ENCODE results near the gene SLIT3. TPM values are rescaled to one million over a fixed set of nuclear protein-coding genes. Genes with fewer than 3 reads are reported as not detected.

Gene SLIT3
- total RNA-seq, 1 experiment from 2014 or later: not detected

GRCh38 chr5:169012450-169012849 is 288.5 kb downstream of the SLIT3 start:
- H3K36me3 ChIP-seq (ENCODE audit: low read depth): no peaks in the 10 kb centered on the region
- BruUV-seq (replicated peaks): no TSS peak
- ChIA-PET POLR2A (ENCODE audit: unreplicated experiment) (no interaction called here), CTCF (no interaction called here)
- no peaks in the 10 kb centered on the region for H3K9me2 ChIP-seq (ENCODE audit: insufficient read depth)
- no peak for DNase-seq
- H3K4me1 ChIP-seq (replicated peaks; ENCODE audit: insufficient read depth): no peaks in the 10 kb centered on the region
- no peak for TF ChIP-seq EZH2 (IDR thresholded peaks at IDR 0.05; ENCODE audit: low read depth)
- no peak for TF ChIP-seq CTCF (conservative IDR thresholded peaks at IDR 0.05)
- H3K79me2 ChIP-seq (ENCODE audit: low read depth): no peaks in the 10 kb centered on the region
- H3K4me3 ChIP-seq: no peak overlapping the region
- intact Hi-C loops (cut with micrococcal nuclease; ENCODE audit: unreplicated experiment): no loop called here
- no peak overlapping the region for H3K4me2 ChIP-seq
- H3K27me3 ChIP-seq (ENCODE audit: insufficient read depth, low read depth): peaks cover 61% of the 10 kb centered on the region
- H3K9me3 ChIP-seq (ENCODE audit: insufficient read depth, low read depth): no peaks in the 10 kb centered on the region
- no peaks in the 10 kb centered on the region for H4K20me1 ChIP-seq (ENCODE audit: insufficient read depth)
- H3K27ac ChIP-seq: no peak overlapping the region
- H3F3A ChIP-seq (ENCODE audit: insufficient read depth, low read depth): no peaks in the 10 kb centered on the region
- no peak overlapping the region for H2AFZ ChIP-seq

GRCh38 chr5:169011451-169011850 is 289.5 kb downstream of the SLIT3 start:
- H3K4me1 ChIP-seq (replicated peaks; ENCODE audit: insufficient read depth): no peaks in the 10 kb centered on the region
- H3K27ac ChIP-seq: no peak overlapping the region
- H3K36me3 ChIP-seq (ENCODE audit: low read depth): no peaks in the 10 kb centered on the region
- intact Hi-C loops (cut with micrococcal nuclease; ENCODE audit: unreplicated experiment): no loop called here
- no peak overlapping the region for H2AFZ ChIP-seq
- DNase-seq: no peak
- CTCF ChIA-PET: no interaction called here
- H3K4me3 ChIP-seq: no peak overlapping the region
- H3K9me2 ChIP-seq (ENCODE audit: insufficient read depth): no peaks in the 10 kb centered on the region
- H3K4me2 ChIP-seq: no peak overlapping the region
- H3K9me3 ChIP-seq (ENCODE audit: insufficient read depth, low read depth): no peaks in the 10 kb centered on the region
- no peak for TF ChIP-seq CTCF (conservative IDR thresholded peaks at IDR 0.05)
- no peak for TF ChIP-seq EZH2 (IDR thresholded peaks at IDR 0.05; ENCODE audit: low read depth)
- no peaks in the 10 kb centered on the region for H3K79me2 ChIP-seq (ENCODE audit: low read depth)
- BruUV-seq (replicated peaks): no TSS peak
- no peaks in the 10 kb centered on the region for H3F3A ChIP-seq (ENCODE audit: insufficient read depth, low read depth)
- H4K20me1 ChIP-seq (ENCODE audit: insufficient read depth): no peaks in the 10 kb centered on the region
- POLR2A ChIA-PET (ENCODE audit: unreplicated experiment): no interaction called here
- peaks cover 53% of the 10 kb centered on the region for H3K27me3 ChIP-seq (ENCODE audit: insufficient read depth, low read depth)

- Histone ChIP-seq H3K4me1 (replicated peaks; ENCODE audit: insufficient read depth) (no peaks in the 10 kb centered on the region), H3K27me3 (ENCODE audit: insufficient read depth, low read depth) (peaks cover 53% of the 10 kb centered on the region), H3F3A (ENCODE audit: insufficient read depth, low read depth) (no peaks in the 10 kb centered on the region), H3K4me2 (no peak overlapping the region), H3K36me3 (ENCODE audit: low read depth) (no peaks in the 10 kb centered on the region), H4K20me1 (ENCODE audit: insufficient read depth) (no peaks in the 10 kb centered on the region), H2AFZ (no peak overlapping the region), H3K79me2 (ENCODE audit: low read depth) (no peaks in the 10 kb centered on the region), H3K9me3 (ENCODE audit: insufficient read depth, low read depth) (no peaks in the 10 kb centered on the region), H3K27ac (no peak overlapping the region), H3K9me2 (ENCODE audit: insufficient read depth) (no peaks in the 10 kb centered on the region), H3K4me3 (no peak overlapping the region)
- ChIA-PET POLR2A (ENCODE audit: unreplicated experiment) (no interaction called here), CTCF (no interaction called here)
- DNase-seq: no peak
- intact Hi-C loops (cut with micrococcal nuclease; ENCODE audit: unreplicated experiment): no loop called here
- no peak for TF ChIP-seq CTCF (conservative IDR thresholded peaks at IDR 0.05)
- no peak for TF ChIP-seq EZH2 (IDR thresholded peaks at IDR 0.05; ENCODE audit: low read depth)
- no TSS peak for BruUV-seq (replicated peaks)
These were observed 289.9 kb downstream of the SLIT3 start for GRCh38 chr5:169011009-169011408.

Data from PC-9 (cell line).